HG03571 (cell line): ENCODE results near the gene MSANTD3.
"Not testable (repeated sequence)": the region's sequence is repeated elsewhere in the genome, so short reads cannot be mapped to it uniquely, and the experiment has no call there.

Source experiments
- ATAC-seq: cut with Tn5 transposase; IDR thresholded peaks from one replicate; pipeline ENCODE4 v1.9.1; 2021; ENCODE audit not compliant: unreplicated experiment

The MSANTD3 gene

DNA sequence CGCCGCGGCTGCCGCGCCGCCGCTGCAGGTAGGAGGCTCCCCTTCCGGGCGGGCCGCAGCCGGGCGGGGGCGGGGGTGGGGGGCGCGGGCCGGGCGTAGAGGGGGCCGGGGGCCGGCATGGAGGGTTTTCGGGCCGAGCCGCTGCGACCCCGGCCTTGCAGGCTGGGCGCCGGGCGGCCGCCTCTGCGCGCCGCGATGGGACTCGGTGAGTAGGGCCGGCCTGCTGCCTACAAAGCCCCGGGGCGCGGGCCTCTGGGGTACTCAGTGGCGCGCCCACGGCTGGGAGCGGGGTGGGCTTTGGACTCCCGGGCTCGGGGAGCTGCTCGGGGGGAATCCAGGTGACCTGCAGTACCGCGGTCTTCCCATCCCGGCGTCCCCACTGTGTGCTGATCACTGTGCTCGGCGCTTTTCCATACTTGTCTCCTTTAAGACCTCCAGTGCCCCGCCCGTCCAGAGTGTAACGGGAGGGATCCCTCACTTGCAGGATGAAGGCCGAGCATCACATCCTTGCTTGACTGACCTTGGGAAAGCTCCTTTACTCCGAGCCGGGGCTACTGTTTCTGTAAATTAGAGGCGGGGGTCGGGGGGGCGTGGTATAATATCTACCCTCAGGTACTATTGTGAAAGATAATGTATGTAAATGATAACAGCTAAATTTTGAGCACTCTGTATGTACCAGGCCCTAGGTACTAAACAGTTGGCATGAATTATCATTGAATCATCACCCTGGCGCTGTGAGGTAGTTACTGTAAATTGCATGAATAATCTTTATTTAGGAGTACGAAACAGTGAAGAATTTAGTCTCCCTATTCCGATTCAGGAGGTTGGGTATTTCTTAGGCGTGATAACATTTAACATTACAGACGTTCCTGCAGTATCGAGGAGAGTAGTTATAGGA, 672 bp downstream of the MSANTD3 start:
- peak; percentile 43 for ATAC-seq

DNA sequence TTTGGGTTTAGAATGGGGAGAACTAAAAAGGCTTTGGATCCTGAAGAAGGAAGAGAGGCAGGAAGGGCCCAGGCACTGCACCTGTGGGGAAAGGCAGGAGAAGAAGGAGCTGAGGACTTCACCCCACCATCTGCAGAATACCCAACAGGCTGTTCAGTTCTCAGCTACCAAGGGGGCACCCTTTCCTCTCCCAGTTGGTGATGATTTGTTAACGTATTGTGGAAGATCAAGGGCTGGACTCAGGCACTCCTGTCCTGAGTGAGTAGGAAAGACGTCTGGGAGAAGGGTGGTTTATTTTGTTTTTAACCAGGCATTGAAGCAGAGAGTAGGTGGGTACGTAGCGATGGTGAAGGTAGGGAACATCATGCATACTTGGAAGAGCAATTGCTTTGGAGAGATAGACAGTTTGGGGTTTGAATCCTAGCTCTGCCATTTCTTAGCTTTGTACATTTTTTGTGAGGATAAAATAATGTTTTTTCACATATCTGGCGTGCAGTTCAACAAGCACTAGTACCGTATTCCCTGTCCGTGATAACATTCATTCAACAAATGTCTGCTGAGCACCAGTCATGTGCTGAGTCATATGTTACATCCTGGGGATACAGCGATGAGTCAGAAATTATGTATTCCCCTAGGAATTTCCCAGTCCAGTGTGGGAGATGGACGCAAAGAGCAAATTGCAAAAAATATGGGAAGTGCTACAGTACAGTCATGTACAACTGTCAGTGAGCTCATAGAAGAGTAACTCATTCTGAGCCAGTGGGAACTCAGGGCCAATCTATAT, 2.1 kb downstream of the MSANTD3 start:
- no peak for ATAC-seq

DNA sequence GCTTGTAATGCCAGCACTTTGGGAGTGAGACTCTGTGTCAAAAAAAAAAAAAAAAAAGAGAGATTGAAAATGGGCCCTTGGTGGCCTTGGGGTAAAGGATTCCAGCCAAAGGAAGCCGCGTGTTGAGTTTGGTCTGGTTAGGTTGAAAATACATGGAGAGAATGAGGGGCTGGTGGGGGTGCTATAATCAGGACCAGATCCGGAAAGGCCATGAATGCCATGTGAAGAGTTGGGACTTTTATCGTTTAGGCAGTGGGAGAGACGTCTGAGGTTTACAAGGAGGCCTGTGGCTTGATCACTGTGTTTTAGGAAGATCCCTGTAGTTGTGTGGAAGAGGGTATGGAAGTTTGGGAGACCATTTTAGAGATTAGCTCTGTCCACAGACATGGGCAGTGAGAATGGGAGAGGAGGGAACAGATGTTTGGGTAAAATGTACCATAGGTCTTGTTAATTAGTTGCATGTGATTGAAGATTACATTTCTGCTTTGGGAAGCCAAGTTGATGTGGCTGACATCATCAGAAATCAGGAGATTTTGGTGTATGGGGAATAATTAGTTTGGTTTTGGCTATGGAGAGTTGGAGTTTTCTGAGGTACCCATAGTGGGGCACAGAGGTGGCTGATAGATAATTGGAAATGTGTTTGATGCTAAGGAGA, 3.5 kb downstream of the MSANTD3 start:
- ATAC-seq: no peak

DNA sequence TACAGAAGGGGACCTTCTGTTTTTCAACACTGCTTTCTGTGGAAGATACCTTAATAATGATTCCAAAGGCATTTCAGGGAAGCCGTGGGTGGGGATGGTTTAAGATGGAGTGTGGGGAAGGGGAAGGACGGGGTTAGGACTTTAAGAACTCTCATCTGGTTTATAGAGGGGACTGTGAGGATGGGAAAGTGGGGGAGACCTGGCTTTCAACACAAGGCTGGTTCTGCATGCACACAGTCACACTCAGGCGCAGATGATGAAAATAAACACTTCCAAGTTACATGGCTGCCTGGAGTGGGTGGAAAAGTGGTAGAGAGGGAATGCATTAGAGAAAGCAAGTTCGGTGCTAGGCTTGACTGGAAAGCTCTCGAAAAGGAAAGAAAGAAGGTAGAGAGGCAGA, 4.9 kb downstream of the MSANTD3 start:
- no peak for ATAC-seq

DNA sequence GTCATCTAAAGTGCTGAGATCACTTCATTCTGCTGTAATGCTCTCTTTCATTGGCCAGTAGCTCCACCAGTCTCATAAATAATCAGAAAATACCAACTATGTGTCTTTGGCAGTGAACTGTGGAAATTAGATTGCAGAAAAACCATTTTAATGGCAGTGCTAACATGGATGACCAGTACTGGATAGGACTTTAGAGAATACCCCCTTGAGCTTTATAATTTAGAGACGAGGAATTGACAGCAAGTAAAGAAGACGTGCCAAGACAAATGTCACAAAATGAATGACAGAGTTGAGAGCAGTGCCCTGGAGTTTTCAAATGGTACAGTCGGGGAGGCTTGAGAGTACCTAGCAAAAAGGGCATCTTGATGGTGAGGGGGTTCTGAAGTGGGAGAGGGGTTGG, 5.8 kb downstream of the MSANTD3 start:
- no peak for ATAC-seq

DNA sequence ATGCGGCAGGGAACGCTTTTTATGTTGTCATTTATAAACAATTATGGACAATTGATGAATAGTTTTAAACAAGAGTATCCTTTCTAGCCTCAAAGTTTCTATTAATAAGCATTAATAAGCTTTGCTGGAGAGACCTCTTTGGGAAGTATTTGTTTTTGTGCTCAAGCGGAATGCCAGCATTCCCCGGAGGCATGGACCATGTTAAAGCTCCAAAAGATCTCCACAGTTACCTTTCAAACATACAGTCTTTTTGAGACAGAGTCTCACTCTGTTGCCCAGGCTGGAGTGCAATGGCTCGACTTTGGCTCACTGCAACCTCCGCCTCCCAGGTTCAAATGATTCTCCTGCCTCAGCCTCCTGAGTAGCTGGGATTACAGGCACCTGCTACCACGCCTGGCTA, 9.6 kb downstream of the MSANTD3 start:
- no peak for ATAC-seq

DNA sequence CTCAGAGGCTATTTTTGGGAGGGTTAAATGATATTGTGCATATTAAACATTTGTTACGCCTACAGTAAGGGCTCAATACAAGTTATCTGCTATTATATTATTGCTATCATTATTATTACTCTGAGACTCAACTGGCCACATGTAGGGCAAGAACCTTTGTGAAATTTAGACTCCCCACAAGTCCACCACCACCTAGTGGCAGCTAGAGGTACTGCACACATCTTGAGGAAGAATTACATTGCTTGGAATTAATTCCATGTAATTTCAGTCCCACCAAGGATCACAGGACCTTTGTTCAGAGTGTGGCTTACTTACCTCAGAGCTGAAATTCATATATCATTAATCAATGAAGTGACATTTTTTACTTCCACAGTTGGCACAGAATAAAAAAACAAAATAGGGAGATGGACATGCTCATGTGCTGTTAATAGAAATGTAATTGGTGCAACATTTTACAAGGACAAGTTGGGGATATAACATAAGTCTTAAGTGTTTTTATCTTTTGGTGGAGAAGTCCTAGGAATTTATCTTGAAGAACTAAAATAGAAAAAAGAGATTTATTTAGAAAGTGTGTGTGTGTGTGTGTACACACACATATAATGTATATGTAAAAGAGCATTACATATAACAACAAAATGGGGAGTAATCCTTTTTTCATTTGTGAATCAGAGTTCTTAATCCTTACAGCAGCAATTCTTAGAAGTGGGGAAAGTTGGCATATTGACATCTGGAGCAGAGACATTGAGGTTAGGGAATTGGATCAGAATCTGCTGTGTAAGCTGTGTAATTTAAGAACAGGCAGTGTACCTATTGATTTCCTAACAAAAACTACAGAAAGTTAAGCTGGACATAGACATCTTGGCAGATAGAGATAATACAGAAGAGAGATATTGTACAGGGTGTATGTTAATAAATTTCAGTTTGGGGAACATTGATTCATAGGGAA, 11.2 kb downstream of the MSANTD3 start:
- ATAC-seq: peak; percentile 72

DNA sequence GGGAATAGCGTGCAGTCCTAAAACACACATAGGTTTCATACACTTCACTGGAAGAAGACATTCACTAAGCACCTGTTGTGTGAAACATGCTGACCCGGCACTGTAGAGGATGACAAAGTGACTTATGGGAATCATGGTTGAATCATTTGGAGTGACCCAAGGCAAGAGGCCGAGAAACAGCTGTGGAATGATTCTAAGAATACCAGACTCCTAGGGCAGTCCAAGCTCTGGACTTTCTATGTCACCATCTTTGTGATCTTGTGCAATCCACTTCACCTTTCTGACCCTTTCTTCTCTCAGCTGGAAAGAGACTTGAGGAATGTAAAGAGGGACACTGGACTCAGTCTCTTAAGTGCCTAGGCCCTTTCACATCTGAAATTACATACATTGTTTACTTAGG, 13.1 kb downstream of the MSANTD3 start:
- no peak for ATAC-seq

DNA sequence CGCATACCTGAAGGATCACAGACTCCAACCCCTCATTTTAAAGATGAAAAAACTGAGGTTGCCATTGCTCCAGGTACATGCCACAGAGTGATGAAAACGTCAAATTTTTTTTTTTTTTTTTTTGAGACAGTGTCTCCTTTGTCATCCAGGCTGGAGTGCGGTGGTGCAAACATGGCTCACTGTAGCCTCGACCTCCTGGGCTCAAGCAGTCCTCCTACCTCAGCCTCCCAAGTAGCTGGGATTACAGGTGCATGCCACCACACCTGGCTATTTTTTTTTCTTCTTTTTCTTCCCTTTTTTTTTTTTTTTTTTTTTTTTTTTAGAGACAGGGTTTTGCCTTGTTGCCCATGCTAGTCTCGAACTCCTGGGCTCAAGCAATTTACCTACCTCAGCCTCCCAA, 13.5 kb downstream of the MSANTD3 start:
- not testable (repeated sequence) for ATAC-seq

DNA sequence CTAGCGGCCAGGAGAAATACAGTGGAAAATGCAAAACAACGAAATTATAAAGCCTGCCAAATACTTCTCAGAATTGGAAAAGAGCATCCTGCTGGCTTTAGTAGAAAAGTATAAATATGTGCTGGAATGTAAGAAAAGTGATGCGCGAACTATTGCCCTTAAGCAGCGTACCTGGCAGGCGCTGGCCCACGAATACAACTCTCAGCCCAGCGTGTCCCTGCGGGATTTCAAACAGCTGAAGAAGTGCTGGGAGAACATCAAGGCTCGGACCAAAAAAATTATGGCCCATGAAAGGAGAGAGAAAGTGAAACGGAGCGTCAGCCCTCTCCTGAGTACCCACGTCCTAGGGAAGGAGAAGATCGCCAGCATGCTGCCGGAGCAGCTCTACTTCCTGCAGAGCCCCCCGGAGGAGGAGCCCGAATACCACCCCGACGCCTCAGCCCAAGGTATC, 15.0 kb downstream of the MSANTD3 start:
- no peak for ATAC-seq

DNA sequence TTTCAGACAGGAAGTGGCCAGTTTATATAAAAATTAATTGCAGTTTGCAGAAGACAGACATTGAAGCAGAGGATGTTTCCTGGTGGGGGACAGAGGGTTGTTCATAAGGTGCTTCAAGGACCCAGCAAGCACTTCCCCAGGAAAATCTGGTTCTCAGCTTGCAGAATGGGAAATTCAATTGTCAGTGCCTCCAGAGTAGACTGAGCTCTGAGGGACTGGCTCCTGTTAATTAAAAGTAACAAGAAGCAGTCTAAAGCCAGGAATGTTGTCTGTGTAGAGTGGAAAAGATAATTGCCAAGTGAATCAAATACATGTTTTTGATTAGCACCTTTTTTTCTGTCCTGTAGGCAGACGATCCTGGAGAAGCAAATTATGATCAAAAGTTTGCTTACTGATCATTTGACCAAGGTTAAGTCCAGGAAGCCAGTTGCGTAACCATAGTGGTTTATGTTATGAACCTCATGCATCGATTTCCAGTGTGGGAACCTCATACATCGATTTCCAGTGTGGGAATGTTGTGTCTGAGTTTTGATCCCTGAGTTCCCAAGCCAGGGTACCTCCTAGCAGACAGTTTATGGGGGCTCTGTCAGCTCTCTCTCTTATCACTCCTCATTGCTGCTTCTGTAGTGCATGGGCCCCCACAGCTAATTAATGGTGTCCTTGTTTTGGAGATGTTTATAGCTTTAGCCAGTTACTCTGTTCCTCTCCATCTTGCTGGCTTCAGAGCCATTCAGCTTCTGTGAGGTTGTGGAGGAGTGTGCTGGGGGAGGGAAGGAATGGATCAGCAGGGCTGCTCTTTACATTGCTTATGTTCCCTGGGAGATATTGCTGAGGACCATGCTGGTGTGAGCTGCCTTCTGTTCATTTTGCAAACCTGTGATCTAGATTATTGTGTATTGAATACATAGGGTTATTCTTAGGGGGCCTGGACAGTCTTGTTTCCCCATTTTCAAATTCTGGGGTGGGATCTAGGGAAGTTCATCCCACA, 17.1 kb downstream of the MSANTD3 start:
- ATAC-seq: no peak

DNA sequence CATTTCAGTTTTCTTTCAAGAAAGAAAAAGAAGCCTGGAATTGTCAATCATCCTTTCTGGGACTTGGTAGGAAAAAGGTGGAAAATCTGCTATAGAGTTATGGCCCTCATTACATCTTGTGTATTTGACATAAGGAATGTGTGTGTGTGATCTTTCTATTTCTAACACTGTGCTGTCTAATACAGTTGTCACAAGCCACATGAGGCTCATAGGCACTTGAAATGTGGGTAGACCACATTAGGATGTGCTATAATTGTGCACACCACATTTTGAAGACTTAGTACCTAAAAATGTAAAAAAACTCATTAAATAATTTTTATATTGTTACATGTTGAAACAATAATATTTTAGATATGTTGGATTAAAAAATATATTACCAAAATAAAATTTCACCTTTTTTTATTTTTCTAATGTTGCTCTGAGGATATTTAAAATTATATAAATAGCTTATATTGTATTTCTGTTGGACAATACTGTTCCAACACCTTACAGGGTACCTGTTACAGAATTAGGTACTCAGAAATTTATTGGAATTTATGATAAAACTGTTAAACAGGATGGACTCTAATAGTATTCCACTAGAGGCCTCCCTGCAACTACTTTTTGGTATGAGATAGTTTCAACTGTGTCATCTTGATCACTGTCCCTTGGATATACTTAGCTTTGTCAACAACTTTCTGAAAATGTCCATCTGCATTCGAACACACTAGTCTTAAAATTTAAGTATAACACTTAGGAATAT, 18.4 kb downstream of the MSANTD3 start:
- no peak for ATAC-seq

DNA sequence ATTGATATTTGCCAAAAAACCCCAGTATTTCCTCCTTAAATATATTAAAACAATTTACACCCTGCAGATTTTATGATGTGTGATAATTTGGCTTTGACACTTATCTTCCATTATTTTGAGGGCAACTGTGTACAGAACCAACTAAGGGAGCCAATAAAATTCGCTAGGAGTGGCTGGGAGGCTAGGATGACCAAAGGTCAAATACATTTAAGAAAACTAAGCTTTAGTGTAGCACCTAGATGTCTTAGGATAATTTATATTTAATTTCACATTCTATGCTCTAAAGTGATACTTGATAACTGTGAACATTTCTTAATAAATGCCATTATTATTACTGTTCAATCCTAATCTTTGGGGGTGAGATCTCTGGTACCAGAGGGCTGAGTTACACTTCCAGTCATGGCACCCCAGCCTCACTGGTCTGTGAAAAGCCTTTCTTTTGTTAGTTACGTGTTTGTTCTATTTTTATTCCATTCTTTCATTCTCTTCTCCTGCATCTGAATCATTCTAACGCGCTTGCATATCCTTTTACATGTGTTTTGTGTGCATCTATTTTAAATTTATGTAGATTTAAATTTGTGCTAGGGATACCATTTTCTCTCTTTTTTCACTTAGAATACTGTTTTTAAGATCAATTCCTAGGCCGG, 19.1 kb downstream of the MSANTD3 start:
- no peak for ATAC-seq

DNA sequence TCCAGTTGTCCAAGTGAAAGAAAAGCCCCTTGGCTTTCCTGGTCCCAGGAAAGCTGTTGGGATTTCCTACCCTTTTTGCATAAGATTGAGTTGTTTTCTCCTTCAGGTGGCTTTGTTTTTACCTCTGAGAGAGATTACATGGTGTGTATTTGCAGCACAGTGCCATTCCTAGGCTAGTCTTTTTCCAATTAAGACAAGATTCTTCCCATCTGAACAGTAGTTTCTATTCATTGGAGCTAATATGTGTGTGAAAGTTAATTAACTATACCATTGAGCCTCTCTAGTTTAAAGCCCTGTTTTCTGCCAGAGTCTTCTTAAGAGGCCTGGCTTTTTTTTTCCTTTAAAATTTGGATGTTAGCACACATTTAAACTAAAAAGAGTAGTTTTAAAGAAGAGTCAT, 20.1 kb downstream of the MSANTD3 start:
- no peak for ATAC-seq

DNA sequence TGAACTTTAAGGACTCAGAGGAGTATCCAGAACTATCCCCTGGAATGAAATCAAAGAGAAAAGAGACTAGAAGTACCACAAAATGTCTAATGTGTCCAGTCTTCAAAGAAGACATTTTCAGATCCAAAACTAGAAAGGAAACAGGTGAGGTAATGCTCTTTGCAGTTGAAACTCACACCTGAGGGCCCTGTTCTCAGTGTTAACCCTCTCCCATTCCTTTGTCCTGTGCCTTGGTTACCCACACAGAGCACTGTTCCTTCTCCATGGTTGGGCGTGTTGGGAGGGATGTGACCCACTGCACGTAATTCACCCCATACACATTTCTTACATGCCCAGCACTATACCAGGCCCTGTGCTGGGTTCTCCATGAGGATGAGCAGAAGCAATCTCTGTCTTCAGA, 21.3 kb downstream of the MSANTD3 start:
- ATAC-seq: no peak

DNA sequence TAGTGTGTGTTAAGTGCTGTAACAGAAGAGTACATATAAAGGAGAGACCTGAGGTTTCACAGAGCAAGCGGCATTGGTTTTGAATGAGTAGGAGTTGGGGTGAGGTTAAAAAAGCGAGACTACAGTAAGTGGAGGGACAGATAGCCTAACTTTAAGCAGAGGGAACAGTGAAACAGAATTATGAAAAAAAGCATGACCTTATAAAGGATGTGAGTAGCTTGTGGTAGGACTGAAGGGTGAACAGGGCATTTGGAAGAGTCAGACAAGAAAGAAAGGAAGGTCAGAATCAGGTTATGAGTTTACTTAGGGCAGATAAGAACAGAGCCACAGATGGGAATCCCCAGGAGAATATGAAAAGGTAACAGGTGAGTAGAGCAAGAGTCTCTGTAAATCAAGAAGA, 22.5 kb downstream of the MSANTD3 start:
- ATAC-seq: no peak

DNA sequence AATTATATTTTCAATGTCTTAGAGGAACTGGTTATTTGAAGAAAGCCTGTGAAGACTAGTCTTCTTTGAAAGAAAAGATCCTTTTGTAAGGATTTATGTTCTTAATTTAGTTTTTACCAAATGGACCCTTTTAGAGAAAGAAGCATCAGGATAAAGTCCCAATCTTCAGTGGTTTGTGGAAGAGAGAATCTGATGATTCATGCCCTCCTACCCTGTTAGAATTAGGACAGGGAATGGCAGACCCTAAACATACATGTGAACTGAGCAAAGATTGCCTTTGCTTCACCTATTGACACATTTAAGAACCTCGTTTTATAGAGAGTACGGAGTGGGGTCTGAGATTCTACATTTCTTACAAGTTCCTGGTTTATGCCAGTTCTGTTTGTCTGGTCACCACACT, 26.0 kb downstream of the MSANTD3 start:
- no peak for ATAC-seq

DNA sequence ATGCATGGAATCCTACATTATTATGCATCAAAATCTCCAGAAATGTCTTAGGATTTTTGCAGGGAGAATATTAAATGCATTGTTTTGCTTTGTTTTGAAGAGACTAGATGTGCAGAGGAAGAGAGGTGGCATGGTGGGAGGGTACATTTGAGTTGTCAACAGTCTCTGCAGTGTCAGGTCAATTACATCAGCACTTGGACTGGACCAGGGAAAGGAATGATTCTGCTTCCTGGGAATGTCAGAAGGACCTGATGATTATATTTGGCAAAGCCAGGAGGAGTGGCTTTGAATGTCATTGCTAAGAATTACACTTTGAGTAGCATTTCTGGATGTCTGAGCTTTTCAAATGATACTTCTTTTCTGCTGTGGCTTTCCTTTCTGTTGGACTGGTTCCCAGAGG, 28.5 kb downstream of the MSANTD3 start:
- ATAC-seq: no peak
